Neural cell (in vitro differentiated cells): Measurements from ENCODE around the gene YBX2. TPM values are rescaled to one million over a fixed set of nuclear protein-coding genes. Genes with fewer than 3 reads are reported as not detected.

Experiments
- H2AFZ ChIP-seq: fragments of 200-600, 300-800 bp; sonication (generic), shearing (Covaris generic); 2 replicates; pipeline ENCODE4 v1.6.0; 2014; ENCODE audit warnings: low read depth, mild to moderate bottlenecking, antibody characterized with exemption, low read length, moderate library complexity
- H3F3A ChIP-seq: fragments of 200-600 bp; shearing (Covaris generic); 2 replicates; pipeline ENCODE4 v1.6.1; 2016; ENCODE audit warnings: mild to moderate bottlenecking, moderate library complexity, mixed read lengths, antibody characterized with exemption, low read length; ENCODE audit not compliant: insufficient read depth, poor library complexity, severe bottlenecking
- H3K27ac ChIP-seq: fragments of 200-600, 300-800 bp; sonication (generic), shearing (Covaris generic); 2 replicates; pipeline ENCODE4 v1.5.1; 2014; ENCODE audit warnings: mild to moderate bottlenecking, low read length, moderate library complexity
- H3K27me3 ChIP-seq: fragments of 300-800, 200-600 bp; sonication (generic), shearing (Covaris generic); 2 replicates; pipeline ENCODE4 v1.6.0; 2014; ENCODE audit warnings: mild to moderate bottlenecking, low read depth, low read length, moderate library complexity; ENCODE audit not compliant: insufficient read depth
- H3K36me3 ChIP-seq: fragments of 300-800, 200-600 bp; sonication (generic), shearing (Covaris generic); 2 replicates; pipeline ENCODE4 v1.5.1; 2014; ENCODE audit warnings: mild to moderate bottlenecking, antibody characterized with exemption, low read length, moderate library complexity; ENCODE audit not compliant: insufficient read depth
- H3K4me2 ChIP-seq: fragments of 300-800, 200-600 bp; sonication (generic), shearing (Covaris generic); 2 replicates; pipeline ENCODE4 v1.6.0; 2014; ENCODE audit warnings: mild to moderate bottlenecking, low read length
- H3K4me3 ChIP-seq: fragments of 300-800, 200-600 bp; sonication (generic), shearing (Covaris generic); 2 replicates; pipeline ENCODE4 v1.5.1; 2014; ENCODE audit warnings: mild to moderate bottlenecking, low read length, moderate library complexity
- H3K79me2 ChIP-seq: fragments of 200-600 bp; shearing (Covaris generic); replicated peaks from 2 replicates; pipeline ENCODE4 v1.6.0; 2014; ENCODE audit warnings: mild to moderate bottlenecking, low read length, moderate library complexity; ENCODE audit not compliant: insufficient read depth
- H3K9ac ChIP-seq: fragments of 300-800, 200-600 bp; sonication (generic), shearing (Covaris generic); 2 replicates; pipeline ENCODE4 v1.6.1; 2016; ENCODE audit warnings: mild to moderate bottlenecking, low read length, mixed read lengths
- H3K9me2 ChIP-seq: fragments of 200-600 bp; shearing (Covaris generic); 2 replicates; pipeline ENCODE4 v1.6.1; 2016; ENCODE audit warnings: mild to moderate bottlenecking, low read length, mixed read lengths; ENCODE audit not compliant: insufficient read depth
- H3K9me3 ChIP-seq: fragments of 200-600, 300-800 bp; sonication (generic), shearing (Covaris generic); 2 replicates; pipeline ENCODE4 v1.6.1; 2016; ENCODE audit warnings: mild to moderate bottlenecking, mixed run types, low read length, moderate library complexity, mixed read lengths
- H4K20me1 ChIP-seq: fragments of 200-600 bp; shearing (Covaris generic); 2 replicates; pipeline ENCODE4 v1.6.1; 2016; ENCODE audit warnings: mild to moderate bottlenecking, mixed run types; ENCODE audit not compliant: insufficient read depth
- EP300 ChIP-seq: fragments of 450-650 bp; conservative IDR thresholded peaks from 2 replicates; pipeline ENCODE4 v1.6.1; 2014; ENCODE audit warnings: antibody characterized with exemption, mild to moderate bottlenecking, moderate library complexity; ENCODE audit not compliant: poor library complexity, severe bottlenecking
- EZH2 ChIP-seq: fragments of 200-600, 300-800 bp; shearing (Covaris generic), sonication (generic); IDR thresholded peaks from 2 replicates; pipeline ENCODE4 v1.6.1; 2014; ENCODE audit warnings: antibody characterized with exemption, low read length, borderline replicate concordance, mild to moderate bottlenecking; ENCODE audit not compliant: insufficient read depth, poor library complexity, severe bottlenecking
- MXI1 ChIP-seq: fragments of 450-650 bp; conservative IDR thresholded peaks from 2 replicates; pipeline ENCODE4 v1.6.1; 2014; ENCODE audit warnings: antibody characterized with exemption, mild to moderate bottlenecking; ENCODE audit not compliant: poor library complexity, severe bottlenecking
- POLR2AphosphoS5 ChIP-seq: IDR thresholded peaks from 2 replicates; pipeline ENCODE4 v1.6.1; 2012
- RAD21 ChIP-seq: fragments of 450-650 bp; conservative IDR thresholded peaks from 2 replicates; pipeline ENCODE4 v1.6.1; 2014; ENCODE audit warnings: antibody characterized with exemption, mild to moderate bottlenecking, moderate library complexity
- SMC3 ChIP-seq: fragments of 450-650 bp; conservative IDR thresholded peaks from 2 replicates; pipeline ENCODE4 v1.6.1; 2014; ENCODE audit warnings: antibody characterized with exemption, mild to moderate bottlenecking, moderate library complexity; ENCODE audit not compliant: poor library complexity
- TAF1 ChIP-seq: IDR thresholded peaks from 2 replicates; pipeline ENCODE4 v1.6.1; 2012; ENCODE audit warnings: low read depth
- polyA plus RNA-seq: library from polyadenylated mRNA; depleted of rRNA; stranded (reverse); fragments of >200 nt; gene quantifications from 2 replicates; pipeline ENCODE4 v1.2.3, GENCODE V29; 2014
- TF ChIP-seq, protein P1 (sequence below): IDR thresholded peaks from 2 replicates; pipeline ENCODE4 v1.6.1; 2012; ENCODE audit warnings: borderline replicate concordance
- TF ChIP-seq, protein P2 (sequence below): fragments of 450-650 bp; IDR thresholded peaks from 2 replicates; pipeline ENCODE4 v1.5.1; 2014; ENCODE audit warnings: antibody characterized with exemption, mild to moderate bottlenecking, moderate library complexity; ENCODE audit not compliant: poor library complexity, severe bottlenecking

YBX2 gene
- polyA plus RNA-seq, 1 donor from 2014 or later: 2.1 TPM

DNA sequence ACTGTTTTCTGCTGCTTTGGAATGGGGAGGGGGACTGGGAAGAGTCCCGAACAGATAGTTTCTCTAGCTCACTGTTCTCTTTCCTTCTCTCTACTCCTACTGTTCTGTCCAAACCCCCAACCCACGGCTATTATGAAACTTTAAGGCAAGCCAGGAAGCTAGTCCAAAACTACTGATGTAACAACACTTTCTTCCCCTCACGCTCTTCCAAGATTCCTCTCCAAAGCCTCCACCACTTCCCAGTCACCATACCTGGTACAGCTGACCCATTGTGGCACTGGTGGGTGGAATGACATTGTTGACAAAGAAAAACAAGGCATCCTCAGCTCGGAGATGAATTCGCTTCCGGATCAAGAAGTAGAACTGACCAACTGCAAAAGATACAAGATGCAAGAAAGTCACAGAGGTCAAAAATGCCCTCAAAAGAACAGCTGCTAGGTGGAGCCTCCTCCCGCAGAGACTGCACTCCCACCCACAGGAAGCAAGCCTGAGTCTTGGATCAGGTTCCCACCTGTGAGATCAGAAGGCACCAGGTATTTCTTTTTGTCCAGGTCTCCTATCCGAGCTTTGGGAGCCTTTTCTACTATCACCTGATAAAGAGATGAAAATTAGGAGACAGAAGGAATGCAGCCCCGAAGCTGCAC lies 53.2 kb downstream of the YBX2 start:
- Histone ChIP-seq H3K79me2 (peaks cover 51% of the 10 kb centered on the region), H3K4me2 (peak overlapping the region; percentile 99), H3K9ac (peak overlapping the region; percentile 99), H2AFZ (no peak overlapping the region), H3K27ac (peak overlapping the region; percentile 99), H3K9me2 (no peaks in the 10 kb centered on the region), H3K9me3 (no peaks in the 10 kb centered on the region), H3K4me3 (peak overlapping the region; percentile 75), H3K36me3 (no peaks in the 10 kb centered on the region), H3K27me3 (no peaks in the 10 kb centered on the region), H3F3A (peaks cover 3% of the 10 kb centered on the region), H4K20me1 (no peaks in the 10 kb centered on the region)
- TF ChIP-seq MXI1 (no peak), TAF1 (no peak), RAD21 (no peak), POLR2AphosphoS5 (no peak), EP300 (no peak), SMC3 (no peak), EZH2 (no peak)
- TF ChIP-seq, protein P1, sequence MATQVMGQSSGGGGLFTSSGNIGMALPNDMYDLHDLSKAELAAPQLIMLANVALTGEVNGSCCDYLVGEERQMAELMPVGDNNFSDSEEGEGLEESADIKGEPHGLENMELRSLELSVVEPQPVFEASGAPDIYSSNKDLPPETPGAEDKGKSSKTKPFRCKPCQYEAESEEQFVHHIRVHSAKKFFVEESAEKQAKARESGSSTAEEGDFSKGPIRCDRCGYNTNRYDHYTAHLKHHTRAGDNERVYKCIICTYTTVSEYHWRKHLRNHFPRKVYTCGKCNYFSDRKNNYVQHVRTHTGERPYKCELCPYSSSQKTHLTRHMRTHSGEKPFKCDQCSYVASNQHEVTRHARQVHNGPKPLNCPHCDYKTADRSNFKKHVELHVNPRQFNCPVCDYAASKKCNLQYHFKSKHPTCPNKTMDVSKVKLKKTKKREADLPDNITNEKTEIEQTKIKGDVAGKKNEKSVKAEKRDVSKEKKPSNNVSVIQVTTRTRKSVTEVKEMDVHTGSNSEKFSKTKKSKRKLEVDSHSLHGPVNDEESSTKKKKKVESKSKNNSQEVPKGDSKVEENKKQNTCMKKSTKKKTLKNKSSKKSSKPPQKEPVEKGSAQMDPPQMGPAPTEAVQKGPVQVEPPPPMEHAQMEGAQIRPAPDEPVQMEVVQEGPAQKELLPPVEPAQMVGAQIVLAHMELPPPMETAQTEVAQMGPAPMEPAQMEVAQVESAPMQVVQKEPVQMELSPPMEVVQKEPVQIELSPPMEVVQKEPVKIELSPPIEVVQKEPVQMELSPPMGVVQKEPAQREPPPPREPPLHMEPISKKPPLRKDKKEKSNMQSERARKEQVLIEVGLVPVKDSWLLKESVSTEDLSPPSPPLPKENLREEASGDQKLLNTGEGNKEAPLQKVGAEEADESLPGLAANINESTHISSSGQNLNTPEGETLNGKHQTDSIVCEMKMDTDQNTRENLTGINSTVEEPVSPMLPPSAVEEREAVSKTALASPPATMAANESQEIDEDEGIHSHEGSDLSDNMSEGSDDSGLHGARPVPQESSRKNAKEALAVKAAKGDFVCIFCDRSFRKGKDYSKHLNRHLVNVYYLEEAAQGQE: no peak
- TF ChIP-seq, protein P2, sequence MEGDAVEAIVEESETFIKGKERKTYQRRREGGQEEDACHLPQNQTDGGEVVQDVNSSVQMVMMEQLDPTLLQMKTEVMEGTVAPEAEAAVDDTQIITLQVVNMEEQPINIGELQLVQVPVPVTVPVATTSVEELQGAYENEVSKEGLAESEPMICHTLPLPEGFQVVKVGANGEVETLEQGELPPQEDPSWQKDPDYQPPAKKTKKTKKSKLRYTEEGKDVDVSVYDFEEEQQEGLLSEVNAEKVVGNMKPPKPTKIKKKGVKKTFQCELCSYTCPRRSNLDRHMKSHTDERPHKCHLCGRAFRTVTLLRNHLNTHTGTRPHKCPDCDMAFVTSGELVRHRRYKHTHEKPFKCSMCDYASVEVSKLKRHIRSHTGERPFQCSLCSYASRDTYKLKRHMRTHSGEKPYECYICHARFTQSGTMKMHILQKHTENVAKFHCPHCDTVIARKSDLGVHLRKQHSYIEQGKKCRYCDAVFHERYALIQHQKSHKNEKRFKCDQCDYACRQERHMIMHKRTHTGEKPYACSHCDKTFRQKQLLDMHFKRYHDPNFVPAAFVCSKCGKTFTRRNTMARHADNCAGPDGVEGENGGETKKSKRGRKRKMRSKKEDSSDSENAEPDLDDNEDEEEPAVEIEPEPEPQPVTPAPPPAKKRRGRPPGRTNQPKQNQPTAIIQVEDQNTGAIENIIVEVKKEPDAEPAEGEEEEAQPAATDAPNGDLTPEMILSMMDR: no peak

DNA sequence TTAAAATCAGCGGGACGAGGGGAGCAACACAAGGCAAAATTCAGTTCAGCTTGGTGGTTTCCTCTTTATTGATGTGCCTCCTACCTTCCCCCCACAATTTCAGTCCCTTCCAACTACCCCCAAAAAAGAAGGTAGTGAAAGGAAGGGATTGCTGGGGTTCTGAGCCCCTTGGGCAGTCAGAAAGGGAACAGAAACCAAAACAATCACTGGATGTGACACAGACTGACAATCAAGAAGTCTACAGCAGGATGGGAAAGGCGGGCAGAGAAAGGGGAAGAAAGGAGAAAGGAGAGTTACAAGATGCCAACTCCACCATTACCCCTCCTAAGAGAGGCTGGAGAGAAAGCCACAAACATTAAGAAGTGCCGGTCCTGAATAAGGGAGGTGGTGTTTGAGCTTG lies 54.1 kb downstream of the YBX2 start:
- Histone ChIP-seq H3K27ac (peak overlapping the region; percentile 99), H3K9me3 (no peaks in the 10 kb centered on the region), H3K36me3 (no peaks in the 10 kb centered on the region), H2AFZ (no peak overlapping the region), H3K4me3 (peak overlapping the region; percentile 75), H3K79me2 (peaks cover 59% of the 10 kb centered on the region), H3K4me2 (peak overlapping the region; percentile 99), H3K9me2 (no peaks in the 10 kb centered on the region), H3K27me3 (no peaks in the 10 kb centered on the region), H3K9ac (peak overlapping the region; percentile 99), H3F3A (peaks cover 3% of the 10 kb centered on the region), H4K20me1 (no peaks in the 10 kb centered on the region)
- no peak for TF ChIP-seq EP300
- TF ChIP-seq, protein P1: no peak
